GM12878 (cell line): ENCODE results near the gene TNK2.

Source experiments
- CTCF ChIP-seq, 3 experiments: IDR thresholded peaks in 2 of 3; conservative IDR thresholded peaks in 1 of 3; 2 replicates each; pipeline ENCODE4 v1.5.1; 2011; ENCODE audit warnings: low read depth in 3 of 3, low read length in 3 of 3, mild to moderate bottlenecking in 3 of 3, control low read depth in 2 of 3, moderate library complexity in 2 of 3, inconsistent platforms in 1 of 3, mixed read lengths in 1 of 3; ENCODE audit not compliant: control insufficient read depth in 2 of 3, insufficient read depth in 1 of 3; ENCODE audit errors: extremely low read depth in 1 of 3
- SP1 ChIP-seq: IDR thresholded peaks from one replicate; pipeline ENCODE4 v1.6.1; 2011; ENCODE audit warnings: low read depth, low read length
- USF2 ChIP-seq: IDR thresholded peaks from 2 replicates; pipeline ENCODE4 v1.6.1; 2011; ENCODE audit warnings: low read depth, low read length, improper control_type of control experiment, borderline replicate concordance

- TF ChIP-seq USF2 (no peak), SP1 (no peak), CTCF (IDR thresholded peaks at IDR 0.05 in 2 of 3, conservative IDR thresholded peaks at IDR 0.05 in 1 of 3; ENCODE audit: control insufficient read depth in 2 of 3, extremely low read depth in 1 of 3, insufficient read depth in 1 of 3, low read depth in 3 of 3, low read length in 3 of 3) (no peak)
Observed at GRCh38 chr3:195929452-195929851, 21.1 kb upstream of the TNK2 start.
